HG03342 (cell line): Measurements from ENCODE around the gene CCDC150.
A peak's percentile ranks its signal among the peaks of the same experiment; 100 is the strongest.
"Not testable (repeated sequence)": the region's sequence is repeated elsewhere in the genome, so short reads cannot be mapped to it uniquely, and the experiment has no call there.

Source experiments
- ATAC-seq: cut with Tn5 transposase; IDR thresholded peaks from one replicate; pipeline ENCODE4 v1.9.1; 2021; ENCODE audit warnings: mild to moderate bottlenecking, moderate library complexity; ENCODE audit not compliant: unreplicated experiment

Gene CCDC150

GRCh38 chr2:196710056-196710455 lies 70.5 kb downstream of the CCDC150 start:
- not testable (repeated sequence) for ATAC-seq

- ATAC-seq: no peak
Observed at GRCh38 chr2:196711625-196712024, 72.1 kb downstream of the CCDC150 start.

GRCh38 chr2:196712867-196713266 lies 73.4 kb downstream of the CCDC150 start:
- no peak for ATAC-seq

GRCh38 chr2:196718419-196719109 lies 79.0 kb downstream of the CCDC150 start:
- no peak for ATAC-seq

- ATAC-seq: peak; percentile 44
Observed at GRCh38 chr2:196719110-196719872, 79.8 kb downstream of the CCDC150 start.

GRCh38 chr2:196723571-196723970 lies 84.1 kb downstream of the CCDC150 start:
- no peak for ATAC-seq

- no peak for ATAC-seq
Observed at GRCh38 chr2:196725218-196725617, 85.7 kb downstream of the CCDC150 start.

GRCh38 chr2:196725882-196726281 lies 86.4 kb downstream of the CCDC150 start:
- no peak for ATAC-seq

- no peak for ATAC-seq
Observed at GRCh38 chr2:196729418-196729817, 89.9 kb downstream of the CCDC150 start.

GRCh38 chr2:196736646-196737045 lies 97.1 kb downstream of the CCDC150 start:
- not testable (repeated sequence) for ATAC-seq

- ATAC-seq: no peak
Observed at GRCh38 chr2:196737046-196737445, 97.5 kb downstream of the CCDC150 start.

- no peak for ATAC-seq
Observed at GRCh38 chr2:196739031-196739430, 99.5 kb downstream of the CCDC150 start.

GRCh38 chr2:196742216-196742615 lies 102.7 kb downstream of the CCDC150 start:
- no peak for ATAC-seq

- no peak for ATAC-seq
Observed at GRCh38 chr2:196742685-196743084, 103.2 kb downstream of the CCDC150 start.

GRCh38 chr2:196743165-196743564 lies 103.7 kb downstream of the CCDC150 start:
- no peak for ATAC-seq

GRCh38 chr2:196745711-196746110 lies 106.2 kb downstream of the CCDC150 start:
- ATAC-seq: no peak

- ATAC-seq: no peak
Observed at GRCh38 chr2:196747400-196747799, 107.9 kb downstream of the CCDC150 start.

GRCh38 chr2:196748123-196748522 lies 108.6 kb downstream of the CCDC150 start:
- ATAC-seq: no peak

- ATAC-seq: peak; percentile 29
Observed at GRCh38 chr2:196750291-196750923, 110.9 kb downstream of the CCDC150 start.

GRCh38 chr2:196750977-196751631 lies 111.6 kb downstream of the CCDC150 start:
- peak; percentile 97 for ATAC-seq
